Chondrocyte (in vitro differentiated cells): Measurements from ENCODE around the gene DST. TPM values are rescaled to one million over a fixed set of nuclear protein-coding genes. Genes with fewer than 3 reads are reported as not detected.
A peak's percentile ranks its signal among the peaks of the same experiment; 100 is the strongest.

Source experiments
- DNase-seq: peaks from one replicate; pipeline ENCODE4 v3.0.0; 2021; ENCODE audit warnings: mixed read lengths, low spot score
- H3K27ac Mint-ChIP-seq: one replicate; pipeline ENCODE4 v1.8.0; 2021; ENCODE audit warnings: mild to moderate bottlenecking, moderate library complexity, mixed read lengths; ENCODE audit not compliant: unreplicated experiment
- H3K27me3 Mint-ChIP-seq: 2 replicates; pipeline ENCODE4 v1.8.0; 2021; ENCODE audit warnings: low read depth, mixed read lengths
- H3K36me3 Mint-ChIP-seq: 2 replicates; pipeline ENCODE4 v1.8.0; 2021; ENCODE audit warnings: low read depth, mixed read lengths
- H3K4me1 Mint-ChIP-seq: 2 replicates; pipeline ENCODE4 v1.8.0; 2021; ENCODE audit warnings: low read depth, mild to moderate bottlenecking, mixed read lengths
- H3K4me3 Mint-ChIP-seq: one replicate; pipeline ENCODE4 v1.8.0; 2021; ENCODE audit warnings: mild to moderate bottlenecking, moderate library complexity, mixed read lengths; ENCODE audit not compliant: unreplicated experiment
- H3K9me3 Mint-ChIP-seq: 2 replicates; pipeline ENCODE4 v1.8.0; 2021; ENCODE audit warnings: low read depth, mixed read lengths
- total RNA-seq: library from RNA; stranded (reverse); gene quantifications from 3 replicates; pipeline ENCODE4 v1.2.1, GENCODE V29; 2021
- TF ChIP-seq, protein P1 (sequence below): fragments of 200-600 bp; sonication (generic); IDR thresholded peaks from 2 replicates; pipeline ENCODE4 v1.5.0; 2021; ENCODE audit warnings: antibody characterized with exemption, mild to moderate bottlenecking, moderate library complexity

Gene DST
- total RNA-seq, 1 donor from 2014 or later: 168 TPM

GRCh38 chr6:56539527-56540105, 103.1 kb downstream of the DST start:
- H3K27me3 Mint-ChIP-seq: no peaks in the 10 kb centered on the region
- DNase-seq: no peak
- H3K4me3 Mint-ChIP-seq: no peak overlapping the region
- H3K36me3 Mint-ChIP-seq: peaks cover 6% of the 10 kb centered on the region
- H3K4me1 Mint-ChIP-seq: peaks cover 30% of the 10 kb centered on the region
- no peaks in the 10 kb centered on the region for H3K9me3 Mint-ChIP-seq
- TF ChIP-seq, protein P1, sequence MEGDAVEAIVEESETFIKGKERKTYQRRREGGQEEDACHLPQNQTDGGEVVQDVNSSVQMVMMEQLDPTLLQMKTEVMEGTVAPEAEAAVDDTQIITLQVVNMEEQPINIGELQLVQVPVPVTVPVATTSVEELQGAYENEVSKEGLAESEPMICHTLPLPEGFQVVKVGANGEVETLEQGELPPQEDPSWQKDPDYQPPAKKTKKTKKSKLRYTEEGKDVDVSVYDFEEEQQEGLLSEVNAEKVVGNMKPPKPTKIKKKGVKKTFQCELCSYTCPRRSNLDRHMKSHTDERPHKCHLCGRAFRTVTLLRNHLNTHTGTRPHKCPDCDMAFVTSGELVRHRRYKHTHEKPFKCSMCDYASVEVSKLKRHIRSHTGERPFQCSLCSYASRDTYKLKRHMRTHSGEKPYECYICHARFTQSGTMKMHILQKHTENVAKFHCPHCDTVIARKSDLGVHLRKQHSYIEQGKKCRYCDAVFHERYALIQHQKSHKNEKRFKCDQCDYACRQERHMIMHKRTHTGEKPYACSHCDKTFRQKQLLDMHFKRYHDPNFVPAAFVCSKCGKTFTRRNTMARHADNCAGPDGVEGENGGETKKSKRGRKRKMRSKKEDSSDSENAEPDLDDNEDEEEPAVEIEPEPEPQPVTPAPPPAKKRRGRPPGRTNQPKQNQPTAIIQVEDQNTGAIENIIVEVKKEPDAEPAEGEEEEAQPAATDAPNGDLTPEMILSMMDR: no peak
- peak overlapping the region; percentile 9 for H3K27ac Mint-ChIP-seq

- H3K9me3 Mint-ChIP-seq: no peaks in the 10 kb centered on the region
- H3K36me3 Mint-ChIP-seq: peaks cover 7% of the 10 kb centered on the region
- H3K4me3 Mint-ChIP-seq: no peak overlapping the region
- H3K4me1 Mint-ChIP-seq: peaks cover 25% of the 10 kb centered on the region
- TF ChIP-seq, protein P1: no peak
- H3K27ac Mint-ChIP-seq: no peak overlapping the region
- no peak for DNase-seq
- no peaks in the 10 kb centered on the region for H3K27me3 Mint-ChIP-seq
Observed at GRCh38 chr6:56538851-56539250, 103.8 kb downstream of the DST start.

GRCh38 chr6:56537223-56537770, 105.4 kb downstream of the DST start:
- Mint-ChIP-seq H3K9me3 (no peaks in the 10 kb centered on the region), H3K4me3 (no peak overlapping the region), H3K27ac (no peak overlapping the region), H3K27me3 (no peaks in the 10 kb centered on the region), H3K36me3 (peaks cover 7% of the 10 kb centered on the region), H3K4me1 (peaks cover 23% of the 10 kb centered on the region)
- no peak for DNase-seq
- TF ChIP-seq, protein P1: no peak

- Mint-ChIP-seq H3K4me1 (peaks cover 23% of the 10 kb centered on the region), H3K9me3 (no peaks in the 10 kb centered on the region), H3K36me3 (peaks cover 9% of the 10 kb centered on the region), H3K27ac (no peak overlapping the region), H3K4me3 (no peak overlapping the region), H3K27me3 (no peaks in the 10 kb centered on the region)
- no peak for DNase-seq
- TF ChIP-seq, protein P1: no peak
Observed at GRCh38 chr6:56536536-56536935, 106.2 kb downstream of the DST start.

DNA sequence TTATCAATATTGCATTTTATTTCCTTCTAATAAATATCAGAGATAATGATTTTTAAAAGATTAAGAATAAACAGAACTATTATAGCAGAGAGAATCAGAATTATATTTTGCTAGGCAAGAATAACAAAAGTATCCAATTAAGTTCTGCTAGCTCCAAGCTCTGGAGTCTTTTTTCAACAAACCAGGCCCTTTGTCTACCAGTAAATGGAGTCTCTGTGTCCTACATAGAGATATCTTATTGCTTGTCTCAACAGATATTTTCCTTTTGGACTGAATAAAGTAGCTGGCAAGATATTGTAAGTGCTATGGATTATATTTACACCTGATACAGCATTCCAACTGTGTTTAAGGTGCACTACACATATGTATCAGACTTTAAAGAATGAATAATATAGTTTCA, 107.1 kb downstream of the DST start:
- peaks cover 9% of the 10 kb centered on the region for H3K36me3 Mint-ChIP-seq
- TF ChIP-seq, protein P1: no peak
- no peak for DNase-seq
- H3K9me3 Mint-ChIP-seq: no peaks in the 10 kb centered on the region
- no peaks in the 10 kb centered on the region for H3K27me3 Mint-ChIP-seq
- H3K27ac Mint-ChIP-seq: no peak overlapping the region
- peaks cover 23% of the 10 kb centered on the region for H3K4me1 Mint-ChIP-seq
- no peak overlapping the region for H3K4me3 Mint-ChIP-seq
